NCI-H2227 (cell line): Measurements from ENCODE around the gene TAF3.

ENCODE experiments used
- DNase-seq: peaks from one replicate; lab custom pipeline; 2025; ENCODE audit not compliant: unreplicated experiment; lab: John Stamatoyannopoulos, UW

The TAF3 gene

DNA sequence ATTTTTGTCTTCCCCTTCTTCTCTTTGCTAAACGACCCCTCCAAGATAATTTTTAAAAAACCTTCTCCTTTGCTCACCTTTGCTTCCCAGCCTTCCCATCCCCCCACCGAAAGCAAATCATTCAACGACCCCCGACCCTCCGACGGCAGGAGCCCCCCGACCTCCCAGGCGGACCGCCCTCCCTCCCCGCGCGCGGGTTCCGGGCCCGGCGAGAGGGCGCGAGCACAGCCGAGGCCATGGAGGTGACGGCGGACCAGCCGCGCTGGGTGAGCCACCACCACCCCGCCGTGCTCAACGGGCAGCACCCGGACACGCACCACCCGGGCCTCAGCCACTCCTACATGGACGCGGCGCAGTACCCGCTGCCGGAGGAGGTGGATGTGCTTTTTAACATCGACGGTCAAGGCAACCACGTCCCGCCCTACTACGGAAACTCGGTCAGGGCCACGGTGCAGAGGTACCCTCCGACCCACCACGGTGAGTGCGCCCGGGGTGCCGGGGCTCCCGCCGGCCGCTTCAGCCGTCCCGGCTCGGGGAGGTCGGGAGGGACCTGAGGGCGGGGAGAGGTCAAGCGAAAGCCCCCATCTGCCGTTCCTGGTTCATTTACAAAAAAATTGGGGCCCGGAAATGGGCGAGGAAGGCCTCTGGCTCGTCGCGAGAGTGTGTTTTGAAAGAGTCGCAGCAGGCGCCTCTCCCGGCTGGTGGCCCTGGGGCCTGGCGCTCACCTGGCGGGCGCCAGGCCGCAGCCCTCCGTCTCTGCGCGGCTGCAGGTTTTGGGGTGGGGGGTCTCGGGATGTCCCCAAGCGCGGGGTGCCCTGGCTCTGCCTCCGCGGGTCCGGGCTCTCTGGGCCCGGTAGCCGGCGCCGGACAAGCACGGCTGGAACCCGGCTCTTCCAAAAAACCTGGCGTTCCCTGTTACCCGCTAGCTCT is 237.4 kb downstream of the TAF3 start:
- DNase-seq = no peak

DNA sequence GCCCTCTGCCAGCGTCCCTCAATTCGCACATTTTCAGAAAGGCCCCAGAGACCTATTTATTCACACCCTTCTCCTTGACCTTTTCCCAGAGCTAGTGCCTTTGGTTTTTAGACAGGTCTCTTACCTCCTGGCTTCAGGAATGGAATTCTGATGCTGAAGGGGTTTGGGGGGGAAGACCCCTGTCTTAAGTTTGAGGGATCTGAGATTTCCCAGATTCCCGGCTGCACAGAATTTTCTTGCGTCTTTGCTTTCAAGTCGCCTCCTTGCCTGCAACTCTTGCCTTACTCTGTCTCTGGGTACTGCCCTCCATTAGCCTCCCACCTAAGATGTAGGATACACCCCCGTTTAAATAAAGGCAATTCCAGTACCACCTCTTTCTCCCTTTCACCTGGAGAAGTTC is 238.1 kb downstream of the TAF3 start:
- DNase-seq = no peak

DNA sequence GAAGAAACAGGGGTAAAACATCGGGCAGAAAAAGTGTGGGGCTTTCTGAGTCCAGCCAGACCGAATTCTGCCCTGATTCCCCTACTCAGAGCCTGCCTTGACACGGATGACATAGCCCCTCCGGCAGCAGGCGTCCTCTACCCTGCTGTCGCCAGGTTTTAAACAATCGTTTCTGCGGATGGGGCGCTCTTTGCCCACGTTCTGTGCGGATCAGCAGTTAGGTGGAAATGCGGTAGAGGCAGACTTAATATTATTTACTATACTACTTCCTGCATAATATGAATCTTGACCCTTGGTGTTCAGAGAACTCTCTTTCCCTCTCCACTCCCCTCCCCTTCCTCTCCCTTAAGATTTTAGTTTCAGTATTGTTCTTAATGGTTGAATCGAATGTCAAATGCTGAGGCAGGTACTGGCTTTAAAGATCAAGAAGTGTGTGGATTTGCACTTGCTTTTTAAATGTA is 238.6 kb downstream of the TAF3 start:
- DNase-seq = no peak

DNA sequence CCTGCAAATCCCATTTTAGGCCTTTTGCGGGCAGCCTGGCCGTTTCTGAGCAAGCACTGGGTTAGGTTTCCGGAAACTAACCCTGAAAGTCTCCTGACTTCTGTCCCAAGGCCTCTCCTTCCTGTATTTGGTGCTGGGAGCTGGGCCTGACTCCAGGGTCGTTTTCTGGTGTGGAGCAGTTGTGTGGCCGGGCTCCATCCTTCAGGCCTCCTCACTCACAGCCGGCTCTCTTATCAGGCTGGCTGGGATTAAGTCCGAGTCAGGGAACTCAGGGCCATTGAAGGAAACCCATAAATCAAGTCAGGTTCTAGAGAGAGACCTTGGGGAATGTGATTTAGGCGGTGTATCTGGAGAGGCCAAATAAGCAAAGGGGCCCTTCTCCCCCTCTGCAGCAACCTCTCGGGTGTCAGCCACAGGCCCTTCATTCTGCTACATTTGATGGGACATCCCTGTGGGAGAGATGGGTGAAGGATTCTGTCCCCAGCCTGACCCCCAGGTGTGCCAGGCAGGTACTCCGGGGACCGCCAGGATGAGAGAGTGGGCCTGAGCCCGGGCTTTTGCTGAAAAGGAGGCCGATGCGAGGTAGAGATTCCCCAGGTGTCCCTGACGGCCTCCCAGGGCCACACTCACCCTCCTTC is 239.4 kb downstream of the TAF3 start:
- no peak for DNase-seq

DNA sequence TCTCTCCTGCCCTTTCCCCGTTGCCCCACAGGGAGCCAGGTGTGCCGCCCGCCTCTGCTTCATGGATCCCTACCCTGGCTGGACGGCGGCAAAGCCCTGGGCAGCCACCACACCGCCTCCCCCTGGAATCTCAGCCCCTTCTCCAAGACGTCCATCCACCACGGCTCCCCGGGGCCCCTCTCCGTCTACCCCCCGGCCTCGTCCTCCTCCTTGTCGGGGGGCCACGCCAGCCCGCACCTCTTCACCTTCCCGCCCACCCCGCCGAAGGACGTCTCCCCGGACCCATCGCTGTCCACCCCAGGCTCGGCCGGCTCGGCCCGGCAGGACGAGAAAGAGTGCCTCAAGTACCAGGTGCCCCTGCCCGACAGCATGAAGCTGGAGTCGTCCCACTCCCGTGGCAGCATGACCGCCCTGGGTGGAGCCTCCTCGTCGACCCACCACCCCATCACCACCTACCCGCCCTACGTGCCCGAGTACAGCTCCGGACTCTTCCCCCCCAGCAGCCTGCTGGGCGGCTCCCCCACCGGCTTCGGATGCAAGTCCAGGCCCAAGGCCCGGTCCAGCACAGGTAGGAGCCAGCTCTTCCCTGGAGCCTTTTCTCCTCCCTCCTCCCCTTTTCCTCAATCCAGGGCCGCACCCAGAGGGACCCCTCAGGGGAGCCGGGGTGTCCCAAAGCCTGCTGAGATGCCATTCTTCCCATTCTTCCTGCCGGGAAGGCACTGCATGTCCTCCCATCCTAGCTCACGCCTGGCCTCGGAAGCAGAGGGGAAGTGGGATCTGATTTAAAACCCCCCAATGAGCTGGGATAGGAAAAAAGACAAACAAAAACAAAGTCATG is 240.2 kb downstream of the TAF3 start:
- no peak for DNase-seq

DNA sequence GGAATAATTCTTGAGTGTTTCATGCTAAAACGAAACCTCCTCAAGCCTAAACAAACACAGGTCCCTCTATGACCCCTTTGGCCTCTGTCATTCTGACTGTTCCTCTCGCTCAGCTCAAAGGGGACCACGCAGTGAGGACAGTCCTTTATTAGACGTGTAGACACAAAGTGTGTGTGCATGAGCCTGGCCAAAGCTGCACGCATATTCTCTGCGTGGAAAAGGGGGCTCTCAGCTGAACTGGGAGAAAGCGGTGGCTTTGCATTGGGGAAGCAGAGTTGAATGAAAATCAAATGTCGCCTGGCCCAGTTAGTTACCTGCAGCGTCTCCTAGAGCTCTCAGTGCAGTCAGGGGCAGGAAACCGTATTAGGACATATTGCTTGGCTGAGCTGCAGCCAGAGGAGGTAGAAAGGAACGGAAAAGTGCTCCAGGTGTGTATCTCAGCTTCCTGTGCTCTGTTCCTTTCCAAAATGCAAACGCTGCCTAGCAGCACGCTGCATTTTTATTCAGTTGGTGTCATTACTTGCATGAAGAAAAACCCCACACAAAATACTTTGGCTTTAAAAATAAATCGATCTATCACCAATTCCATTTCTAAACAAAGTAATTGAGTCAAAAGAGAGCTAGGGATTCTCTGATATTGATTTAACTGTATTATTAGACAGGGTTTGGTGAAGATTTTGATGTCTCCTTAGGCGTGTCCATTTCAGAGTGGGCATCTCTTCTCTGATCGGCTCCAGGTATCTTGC is 241.1 kb downstream of the TAF3 start:
- DNase-seq = no peak

DNA sequence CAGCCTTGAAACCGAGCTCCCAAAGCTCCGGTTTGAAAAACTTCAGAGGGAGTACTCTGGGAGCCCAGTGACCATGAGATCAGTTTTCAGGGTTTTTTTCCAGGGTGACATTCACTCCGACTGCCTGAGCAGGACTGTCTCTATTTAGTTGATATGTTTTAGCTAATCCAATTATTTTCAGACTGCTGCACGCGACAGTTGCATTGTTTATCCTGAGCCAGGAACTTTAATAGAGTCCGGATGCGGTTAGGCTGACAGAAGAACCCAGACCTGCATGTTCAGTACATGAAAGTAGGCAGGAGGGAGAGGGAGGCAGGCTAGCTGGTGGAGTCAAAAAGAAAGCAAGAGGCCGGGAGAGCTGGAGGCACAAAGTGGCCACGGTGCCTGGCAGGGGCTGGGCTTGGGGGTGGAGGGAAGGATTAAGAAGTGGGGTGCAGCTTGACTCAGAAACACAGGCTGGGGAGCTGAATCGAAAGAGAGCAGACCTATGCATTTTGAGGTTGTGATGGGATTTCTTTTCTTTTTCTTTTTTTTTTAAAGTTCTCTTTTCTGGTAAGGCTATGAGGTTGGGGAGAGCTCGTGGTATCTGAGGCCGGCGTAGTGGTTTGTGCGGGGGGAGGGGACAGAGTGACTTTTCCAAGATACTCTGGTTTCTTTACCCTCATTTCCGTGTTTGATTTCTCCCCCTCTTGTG is 241.9 kb downstream of the TAF3 start:
- DNase-seq = no peak

DNA sequence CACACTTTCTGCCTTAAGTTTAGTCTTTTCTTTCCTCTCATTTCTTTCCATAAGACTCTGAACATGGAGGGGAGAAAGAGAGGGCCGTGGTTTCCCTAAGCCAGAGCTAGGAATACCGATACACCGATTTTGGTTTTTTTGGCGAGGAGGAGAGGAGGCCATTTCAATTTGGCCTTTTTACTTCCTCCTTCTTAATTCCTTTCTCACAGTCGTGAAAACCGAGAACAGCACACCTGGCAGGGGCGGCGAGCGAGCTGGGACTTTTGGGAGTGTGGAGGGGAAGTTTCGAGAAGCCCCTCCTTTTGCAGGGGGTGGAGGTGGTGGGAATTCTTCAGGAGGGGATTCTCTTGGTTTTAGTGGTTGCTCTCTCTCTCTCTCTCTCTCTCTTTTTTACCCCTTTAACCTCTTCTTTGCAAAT is 242.4 kb downstream of the TAF3 start:
- DNase-seq = no peak

DNA sequence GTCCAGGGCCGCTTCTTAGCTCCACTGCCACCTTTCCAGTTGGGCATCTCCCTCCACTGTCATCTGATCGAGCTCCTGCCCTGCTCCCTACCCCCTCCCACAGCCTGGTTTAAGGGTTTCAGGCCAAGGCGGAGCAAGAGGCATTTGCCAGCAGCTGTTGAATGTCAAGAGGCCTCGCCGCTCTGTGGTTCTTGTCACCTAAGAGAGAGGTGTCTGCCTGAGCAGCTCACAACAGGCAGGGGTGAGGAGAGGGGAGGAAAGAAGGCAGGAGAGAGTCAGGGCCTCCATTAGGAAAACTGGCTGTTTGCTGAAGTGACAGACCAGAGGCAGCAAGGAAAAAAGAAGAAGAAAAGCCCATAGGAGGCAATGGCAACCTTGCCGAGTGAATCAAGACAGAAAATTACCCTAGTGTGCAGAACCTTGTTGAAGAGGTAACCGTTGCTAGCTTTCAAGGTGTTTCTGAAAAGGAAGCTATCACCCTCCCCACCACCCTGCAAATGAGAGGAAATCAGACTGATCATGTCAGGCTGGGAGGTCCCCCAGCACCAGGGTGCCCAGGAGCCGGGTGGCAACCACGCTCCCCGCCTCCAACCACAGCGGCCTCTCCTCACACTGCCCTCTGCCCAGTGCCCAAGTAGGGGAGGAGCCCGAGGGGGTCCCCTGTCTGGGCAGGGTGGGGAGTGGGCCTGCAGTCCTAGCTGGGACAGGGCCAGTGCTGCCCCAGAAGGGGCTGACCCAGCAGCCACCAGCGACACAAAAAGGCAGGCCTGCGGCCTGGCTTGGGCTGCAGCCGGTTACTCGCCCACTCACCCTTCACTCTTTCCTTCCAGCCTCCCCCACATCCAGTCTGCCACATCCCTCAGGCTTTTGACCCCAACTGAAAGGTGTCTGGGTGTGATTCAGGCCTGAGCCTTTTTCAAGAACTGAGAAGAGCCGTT is 243.2 kb downstream of the TAF3 start:
- no peak for DNase-seq

DNA sequence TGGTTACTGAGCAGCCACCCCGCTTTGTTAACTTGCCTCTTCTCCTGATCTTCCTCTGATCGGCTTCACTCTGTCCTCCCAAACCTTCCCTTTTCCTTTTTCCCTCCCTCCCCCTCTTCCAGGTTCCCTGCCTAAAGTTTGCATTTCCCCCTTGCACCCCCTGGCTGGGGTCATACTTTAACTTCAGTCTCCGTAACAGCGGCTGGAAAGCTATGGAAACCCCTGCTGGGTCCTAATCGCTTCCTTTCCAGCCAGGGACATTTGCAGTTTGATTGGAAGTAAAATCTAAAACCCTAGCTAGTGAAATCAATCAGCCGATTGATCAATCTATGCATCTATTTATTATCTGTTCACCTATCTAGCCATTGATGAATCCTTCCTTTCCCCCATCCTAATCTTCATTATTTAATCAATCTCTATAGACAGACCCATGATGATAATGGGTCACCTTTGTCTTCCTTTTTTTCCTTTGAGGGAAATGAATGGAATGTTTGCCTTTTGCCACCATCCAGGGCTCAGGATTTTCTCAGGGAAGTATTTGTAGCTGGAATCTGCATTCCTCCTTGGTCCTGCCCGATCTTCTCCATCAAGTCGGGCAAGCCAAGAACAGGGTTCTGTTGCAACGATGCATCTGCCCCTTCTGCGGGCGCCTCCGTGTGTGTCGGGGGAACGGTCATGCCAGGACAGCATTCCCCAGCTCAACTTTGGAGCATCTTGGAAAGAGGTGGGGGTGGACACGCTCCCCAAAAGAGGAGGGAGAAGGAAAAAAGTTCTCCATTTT is 245.0 kb downstream of the TAF3 start:
- no peak for DNase-seq

DNA sequence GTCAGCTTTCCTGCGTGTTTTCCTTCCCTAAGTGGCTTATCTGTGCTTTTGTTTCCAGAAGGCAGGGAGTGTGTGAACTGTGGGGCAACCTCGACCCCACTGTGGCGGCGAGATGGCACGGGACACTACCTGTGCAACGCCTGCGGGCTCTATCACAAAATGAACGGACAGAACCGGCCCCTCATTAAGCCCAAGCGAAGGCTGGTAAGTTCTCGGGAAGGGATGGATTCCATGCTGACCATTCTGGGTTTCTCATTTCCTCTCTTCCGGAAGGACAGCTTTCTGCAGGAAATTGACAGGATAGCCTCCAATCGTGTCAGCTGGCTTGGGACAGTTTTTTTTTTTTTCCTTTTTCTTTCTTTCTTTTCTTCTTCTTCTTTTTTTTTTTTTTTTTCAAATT is 245.6 kb downstream of the TAF3 start:
- no peak for DNase-seq

DNA sequence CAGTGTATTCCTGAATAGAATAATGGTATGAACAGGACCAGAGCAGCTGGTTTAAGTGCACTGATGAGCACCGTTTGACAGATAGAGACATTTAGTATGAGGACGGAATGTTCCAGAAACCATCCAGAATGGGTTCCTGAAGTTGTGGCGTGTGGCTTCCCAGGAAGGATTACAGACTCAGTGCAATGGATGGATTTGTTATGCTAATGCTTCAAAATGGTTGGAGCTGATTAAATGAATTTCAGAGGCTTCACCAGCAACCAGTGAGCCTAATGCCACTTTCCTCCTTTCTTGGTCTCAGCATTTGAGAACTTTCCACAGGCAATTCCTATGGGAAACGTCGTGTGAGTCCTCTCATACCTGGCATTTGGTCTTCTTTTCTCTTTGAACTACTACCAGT is 246.1 kb downstream of the TAF3 start:
- DNase-seq = no peak

DNA sequence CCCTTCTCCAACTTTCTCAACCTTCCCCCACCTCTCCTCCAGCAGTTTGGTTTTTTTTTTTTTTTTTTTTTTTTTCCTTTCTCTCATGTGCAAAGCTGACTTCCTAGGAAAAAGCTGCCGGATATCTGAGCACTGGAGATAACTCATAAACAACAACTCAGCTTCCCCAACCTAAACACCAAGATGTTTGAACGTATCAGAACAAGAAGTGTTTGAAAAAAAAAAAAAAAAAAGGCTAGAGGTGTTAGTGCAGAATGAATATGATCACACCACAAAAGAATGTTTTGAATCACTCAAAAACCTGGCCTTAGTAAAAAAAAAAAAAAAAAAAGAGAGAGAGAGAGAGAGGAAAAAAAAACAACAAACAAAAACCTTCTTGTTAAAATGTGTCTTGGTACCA is 247.3 kb downstream of the TAF3 start:
- no peak for DNase-seq

DNA sequence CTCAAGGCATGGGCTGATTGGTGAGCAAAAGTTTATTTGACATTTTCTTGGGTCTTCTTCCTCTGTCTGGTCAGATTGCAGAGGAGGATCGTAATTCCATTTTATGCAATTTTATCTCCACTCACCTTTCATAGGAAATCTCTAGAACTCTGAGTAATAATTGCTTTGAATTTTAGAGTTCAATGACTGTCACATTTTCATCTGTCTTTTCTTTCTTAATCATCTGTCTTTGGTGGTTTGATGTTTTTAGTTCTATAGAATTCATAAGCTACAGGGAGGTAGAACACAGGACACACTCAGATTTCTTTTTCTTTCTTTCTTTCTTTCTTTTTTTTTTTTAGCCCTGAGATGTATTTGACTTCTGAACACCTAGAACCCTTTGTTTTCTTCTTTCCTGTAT is 247.8 kb downstream of the TAF3 start:
- DNase-seq = no peak
